WTC11 (cell line): ENCODE results near the gene PLA2G5. TPM values are rescaled to one million over a fixed set of nuclear protein-coding genes. Genes with fewer than 3 reads are reported as not detected.

Experiments
- ATAC-seq: fragments of 200-7000 bp; cut with Tn5 transposase; 2 replicates; pipeline ENCODE4 v1.10.0; 2021; ENCODE audit warnings: mild to moderate bottlenecking, moderate library complexity
- CTCF ChIA-PET: fragments of 300-600 bp; sonication (Branson Sonifier 250); formaldehyde crosslinking; loops from one replicate; lab custom pipeline; 2021; ENCODE audit warnings: antibody characterized with exemption; lab: Charles Lee
- POLR2A ChIA-PET: fragments of 350-600 bp; sonication (Branson Sonifier 250); formaldehyde crosslinking; loops from one replicate; lab custom pipeline; 2021; ENCODE audit warnings: antibody characterized with exemption; lab: Charles Lee
- DNase-seq: peaks from one replicate; pipeline ENCODE4 v3.0.0; 2021; ENCODE audit warnings: low spot score
- H3K27ac Mint-ChIP-seq: 2 replicates; pipeline ENCODE4 v1.8.0; 2021; ENCODE audit warnings: mixed read lengths
- H3K27me3 Mint-ChIP-seq: 2 replicates; pipeline ENCODE4 v1.8.0; 2021; ENCODE audit warnings: low read depth, mild to moderate bottlenecking, moderate library complexity, mixed read lengths
- H3K36me3 Mint-ChIP-seq: 2 replicates; pipeline ENCODE4 v1.8.0; 2021; ENCODE audit warnings: mixed read lengths
- H3K4me1 Mint-ChIP-seq: 2 replicates; pipeline ENCODE4 v1.8.0; 2022; ENCODE audit warnings: mixed read lengths
- H3K4me3 Mint-ChIP-seq: 2 replicates; pipeline ENCODE4 v1.8.0; 2021; ENCODE audit warnings: mild to moderate bottlenecking, moderate library complexity, mixed read lengths
- H3K9me3 Mint-ChIP-seq: 2 replicates; pipeline ENCODE4 v1.8.0; 2021; ENCODE audit warnings: mixed read lengths
- ARID4B ChIP-seq: sonication (generic); formaldehyde crosslinking; IDR thresholded peaks from 2 replicates; pipeline ENCODE4 v1.8.0; 2023; ENCODE audit warnings: missing genetic modification reagents, mild to moderate bottlenecking, borderline replicate concordance
- ATF2 ChIP-seq: sonication (generic); formaldehyde crosslinking; IDR thresholded peaks from 2 replicates; pipeline ENCODE4 v1.8.1; 2022; ENCODE audit warnings: low read depth, missing genetic modification reagents, borderline replicate concordance
- CDX4 ChIP-seq: fragments of 250-450 bp; sonication (Bioruptor Pico); IDR thresholded peaks from 2 replicates; pipeline ENCODE4 v1.9.0; 2021; ENCODE audit warnings: moderate library complexity, mild to moderate bottlenecking, inconsistent platforms, borderline replicate concordance
- CREM ChIP-seq: sonication (generic); formaldehyde crosslinking; IDR thresholded peaks from 2 replicates; pipeline ENCODE4 v1.8.1; 2022; ENCODE audit warnings: mild to moderate bottlenecking, missing genetic modification reagents, moderate library complexity
- EMX1 ChIP-seq: fragments of 250-450 bp; sonication (Bioruptor Pico); IDR thresholded peaks from 2 replicates; pipeline ENCODE4 v1.8.0; 2021; ENCODE audit warnings: mild to moderate bottlenecking
- ERG ChIP-seq: fragments of 250-450 bp; sonication (Bioruptor Pico); IDR thresholded peaks from 2 replicates; pipeline ENCODE4 v1.8.0; 2021; ENCODE audit warnings: mild to moderate bottlenecking
- GRHL2 ChIP-seq: fragments of 250-450 bp; sonication (Bioruptor Pico); IDR thresholded peaks from 2 replicates; pipeline ENCODE4 v1.8.0; 2022; ENCODE audit warnings: mild to moderate bottlenecking, moderate library complexity; ENCODE audit not compliant: insufficient replicate concordance, severe bottlenecking
- HMGA2 ChIP-seq: fragments of 250-450 bp; sonication (Bioruptor Pico); IDR thresholded peaks from 2 replicates; pipeline ENCODE4 v1.4.0; 2021; ENCODE audit warnings: mild to moderate bottlenecking, moderate library complexity
- KAT7 ChIP-seq: sonication (generic); formaldehyde crosslinking; IDR thresholded peaks from 2 replicates; pipeline ENCODE4 v1.8.1; 2023; ENCODE audit warnings: missing genetic modification reagents, mild to moderate bottlenecking, borderline replicate concordance
- MAX ChIP-seq: sonication (generic); formaldehyde crosslinking; IDR thresholded peaks from 2 replicates; pipeline ENCODE4 v1.8.0; 2022; ENCODE audit warnings: mild to moderate bottlenecking, missing genetic modification reagents
- MLX ChIP-seq: sonication (generic); formaldehyde crosslinking; IDR thresholded peaks from 2 replicates; pipeline ENCODE4 v1.8.1; 2023; ENCODE audit warnings: mild to moderate bottlenecking, missing genetic modification reagents, moderate library complexity
- MYBL2 ChIP-seq: sonication (generic); formaldehyde crosslinking; IDR thresholded peaks from 2 replicates; pipeline ENCODE4 v1.8.1; 2023; ENCODE audit warnings: mild to moderate bottlenecking, moderate library complexity, missing genetic modification reagents
- NR1H2 ChIP-seq: sonication (generic); formaldehyde crosslinking; IDR thresholded peaks from 2 replicates; pipeline ENCODE4 v1.9.0; 2021; ENCODE audit warnings: mild to moderate bottlenecking, moderate library complexity, missing genetic modification reagents
- SOX15 ChIP-seq: fragments of 250-450 bp; sonication (Bioruptor Pico); IDR thresholded peaks from 2 replicates; pipeline ENCODE4 v1.9.0; 2021; ENCODE audit warnings: mild to moderate bottlenecking
- ZNF121 ChIP-seq: sonication (generic); formaldehyde crosslinking; IDR thresholded peaks from 2 replicates; pipeline ENCODE4 v1.8.0; 2023; ENCODE audit warnings: missing genetic modification reagents
- ZSCAN18 ChIP-seq: fragments of 250-450 bp; sonication (Bioruptor Pico); IDR thresholded peaks from 2 replicates; pipeline ENCODE4 v2.1.2; 2022; ENCODE audit warnings: mild to moderate bottlenecking, moderate library complexity
- total RNA-seq: library from RNA; stranded (reverse); gene quantifications from 3 replicates; pipeline ENCODE4 v1.2.3, GENCODE V29; 2021

The PLA2G5 gene
- total RNA-seq, 1 experiment from 2014 or later: not detected

- TF ChIP-seq ARID4B (CRISPR knock-in tag) (no peak), ZSCAN18 (no peak)
Measured at GRCh38 chr1:20089328-20090077, 19.5 kb downstream of the PLA2G5 start (continued).

GRCh38 chr1:20090119-20090518 lies 20.1 kb downstream of the PLA2G5 start:
- CTCF ChIA-PET: interaction anchor here (1.6 kb wide), 1 partner anchor 115 kb away, joined by 5 read pairs; no protein-coding TSS in a partner anchor
- POLR2A ChIA-PET: no interaction called here
- TF ChIP-seq MLX: no peak
- TF ChIP-seq SOX15: no peak
- TF ChIP-seq ZNF121 (CRISPR knock-in tag): no peak
- no peak for TF ChIP-seq CDX4 (CRISPR knock-in tag)
- TF ChIP-seq GRHL2 (CRISPR knock-in tag): no peak
- no peak for TF ChIP-seq EMX1 (CRISPR knock-in tag)
- no peak for TF ChIP-seq NR1H2 (CRISPR knock-in tag)
- TF ChIP-seq MAX (CRISPR knock-in tag): no peak
- TF ChIP-seq ATF2: no peak
- TF ChIP-seq CREM (CRISPR knock-in tag): no peak
- no peak for TF ChIP-seq HMGA2 (CRISPR knock-in tag)
- TF ChIP-seq MYBL2 (CRISPR knock-in tag): no peak
- no peak for TF ChIP-seq ERG (CRISPR knock-in tag)
- TF ChIP-seq KAT7: no peak
- TF ChIP-seq, all 79 proteins: peak for 0
- Mint-ChIP-seq H3K4me1 (peaks cover 5% of the 10 kb centered on the region), H3K4me3 (no peak overlapping the region), H3K9me3 (peaks cover 35% of the 10 kb centered on the region), H3K27me3 (peaks cover 14% of the 10 kb centered on the region), H3K36me3 (peaks cover 2% of the 10 kb centered on the region; the same call in 1 of the 2 replicates), H3K27ac (no peak overlapping the region)
- no peak for DNase-seq
- no peak for ATAC-seq
